DOHH2 (cell line): ENCODE data around the gene SP6.

Experiments used
- EZH2phosphoT487 ChIP-seq: fragments of 200-600 bp; sonication (generic); IDR thresholded peaks from 2 replicates; pipeline ENCODE4 v1.6.1; 2017; ENCODE audit warnings: borderline replicate concordance, mild to moderate bottlenecking, antibody characterized with exemption, low read length, moderate library complexity, mixed read lengths
- TF ChIP-seq, protein P1 (sequence below): fragments of 200-600 bp; sonication (generic); IDR thresholded peaks from one replicate; pipeline ENCODE4 v1.5.1; 2014; ENCODE audit warnings: antibody characterized with exemption, mild to moderate bottlenecking, low read depth, low read length; ENCODE audit not compliant: poor library complexity, severe bottlenecking

- TF ChIP-seq, protein P1, sequence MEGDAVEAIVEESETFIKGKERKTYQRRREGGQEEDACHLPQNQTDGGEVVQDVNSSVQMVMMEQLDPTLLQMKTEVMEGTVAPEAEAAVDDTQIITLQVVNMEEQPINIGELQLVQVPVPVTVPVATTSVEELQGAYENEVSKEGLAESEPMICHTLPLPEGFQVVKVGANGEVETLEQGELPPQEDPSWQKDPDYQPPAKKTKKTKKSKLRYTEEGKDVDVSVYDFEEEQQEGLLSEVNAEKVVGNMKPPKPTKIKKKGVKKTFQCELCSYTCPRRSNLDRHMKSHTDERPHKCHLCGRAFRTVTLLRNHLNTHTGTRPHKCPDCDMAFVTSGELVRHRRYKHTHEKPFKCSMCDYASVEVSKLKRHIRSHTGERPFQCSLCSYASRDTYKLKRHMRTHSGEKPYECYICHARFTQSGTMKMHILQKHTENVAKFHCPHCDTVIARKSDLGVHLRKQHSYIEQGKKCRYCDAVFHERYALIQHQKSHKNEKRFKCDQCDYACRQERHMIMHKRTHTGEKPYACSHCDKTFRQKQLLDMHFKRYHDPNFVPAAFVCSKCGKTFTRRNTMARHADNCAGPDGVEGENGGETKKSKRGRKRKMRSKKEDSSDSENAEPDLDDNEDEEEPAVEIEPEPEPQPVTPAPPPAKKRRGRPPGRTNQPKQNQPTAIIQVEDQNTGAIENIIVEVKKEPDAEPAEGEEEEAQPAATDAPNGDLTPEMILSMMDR, result no peak
- no peak for TF ChIP-seq EZH2phosphoT487
Measured at GRCh38 chr17:47801176-47801765, 49.7 kb downstream of the SP6 start.
